A549 (cell line): ENCODE measurements around the gene RYR1. TPM values are rescaled to one million over a fixed set of nuclear protein-coding genes. Genes with fewer than 3 reads are reported as not detected.

Source experiments
- ATAC-seq, 2 experiments: fragments of 200-7000 bp in 1 of 2; fragments of >200 bp in 1 of 2; cut with Nextera tagmentation in 1 of 2; cut with Tn5 transposase in 1 of 2; 3 replicates each; pipeline versions ENCODE4 v1.8.0 to v1.9.1; 2018 to 2020; ENCODE audit warnings: mild to moderate bottlenecking in 1 of 2, moderate library complexity in 1 of 2
- CTCF ChIA-PET: fragments of 300-600 bp; sonication (Branson Sonifier 250); formaldehyde crosslinking; extraction: SDS; loops from one replicate; lab custom pipeline; 2021; ENCODE audit warnings: antibody characterized with exemption, inconsistent platforms; lab: Yijun Ruan, JAX
- POLR2A ChIA-PET: fragments of 350-600 bp; formaldehyde crosslinking; extraction: SDS; loops from one replicate; lab custom pipeline; 2021; ENCODE audit warnings: antibody characterized with exemption, inconsistent platforms; lab: Yijun Ruan, JAX
- DNase-seq, 2 experiments: peaks; one replicate each; pipeline versions ENCODE4 v3.0.0 to v3.0.0-alpha.2; 2011 to 2016; ENCODE audit warnings: low read depth in 1 of 2, low spot score in 1 of 2
- FAIRE-seq: peaks from 2 replicates; lab custom pipeline; 2011; peaks lifted over from hg19 to GRCh38; lab: Jason Lieb, UNC
- H3K27ac ChIP-seq, 2 experiments: fragments of >200 bp; sonication (Bioruptor Twin); formaldehyde crosslinking; 3 replicates each; pipeline ENCODE4 v1.5.1; 2016 to 2017
- H3K4me1 ChIP-seq: fragments of >200 bp; sonication (Bioruptor Twin); formaldehyde crosslinking; 3 replicates; pipeline ENCODE4 v1.6.1; 2016
- H3K4me2 ChIP-seq: fragments of >200 bp; sonication (Bioruptor Twin); formaldehyde crosslinking; 3 replicates; pipeline ENCODE4 v1.6.1; 2016
- H3K4me3 ChIP-seq: fragments of >200 bp; sonication (Bioruptor Twin); formaldehyde crosslinking; 3 replicates; pipeline ENCODE4 v1.5.1; 2016
- H3K9me3 ChIP-seq: fragments of >200 bp; sonication (Bioruptor Twin); formaldehyde crosslinking; 3 replicates; pipeline ENCODE4 v1.6.1; 2016
- CBX2 ChIP-seq: fragments of 200-600 bp; sonication (generic); IDR thresholded peaks from 2 replicates; pipeline ENCODE4 v1.6.1; 2016; ENCODE audit warnings: low read depth, mild to moderate bottlenecking, borderline replicate concordance
- CBX8 ChIP-seq: fragments of 200-600 bp; sonication (generic); IDR thresholded peaks from 2 replicates; pipeline ENCODE4 v1.6.1; 2016
- CTCF ChIP-seq: fragments of >200 bp; sonication (Bioruptor Twin); formaldehyde crosslinking; IDR thresholded peaks from 3 replicates; pipeline ENCODE4 v1.5.1; 2016
- EHF ChIP-seq: fragments of 250-450 bp; sonication (Bioruptor Pico); IDR thresholded peaks from 2 replicates; pipeline ENCODE4 v1.5.0; 2020; ENCODE audit warnings: mild to moderate bottlenecking
- EHMT2 ChIP-seq: fragments of 200-600 bp; sonication (generic); IDR thresholded peaks from 2 replicates; pipeline ENCODE4 v1.6.1; 2016; ENCODE audit warnings: antibody characterized with exemption, low read depth, mild to moderate bottlenecking, moderate library complexity
- FOSB ChIP-seq: fragments of 250-450 bp; sonication (Bioruptor Pico); IDR thresholded peaks from 2 replicates; pipeline ENCODE4 v1.5.0; 2020; ENCODE audit warnings: mild to moderate bottlenecking, moderate library complexity
- GATA3 ChIP-seq: IDR thresholded peaks from 2 replicates; pipeline ENCODE4 v1.6.1; 2012; ENCODE audit warnings: borderline replicate concordance
- HDAC2 ChIP-seq: fragments of 200-600 bp; sonication (generic); IDR thresholded peaks from 2 replicates; pipeline ENCODE4 v1.6.1; 2016
- JUN ChIP-seq, 2 experiments: fragments of >200 bp; sonication (Bioruptor Twin); formaldehyde crosslinking; IDR thresholded peaks; 2 replicates in 1 of 2; 3 replicates in 1 of 2; pipeline ENCODE4 v1.6.1; 2016 to 2017
- KDM1A ChIP-seq: fragments of 200-600 bp; sonication (generic); IDR thresholded peaks from 2 replicates; pipeline ENCODE4 v1.6.1; 2016; ENCODE audit warnings: low read depth, mild to moderate bottlenecking
- KDM5A ChIP-seq: fragments of 200-600 bp; sonication (generic); IDR thresholded peaks from 2 replicates; pipeline ENCODE4 v1.6.1; 2016; ENCODE audit warnings: antibody characterized with exemption, mild to moderate bottlenecking
- MAFK ChIP-seq: fragments of 450-650 bp; IDR thresholded peaks from 2 replicates; pipeline ENCODE4 v1.6.1; 2014; ENCODE audit not compliant: partially characterized antibody
- NFE2L2 ChIP-seq: fragments of 150-350 bp; conservative IDR thresholded peaks from 2 replicates; pipeline ENCODE4 v1.6.1; 2014; ENCODE audit warnings: low read length
- NR3C1 ChIP-seq: fragments of >200 bp; sonication (Bioruptor Twin); formaldehyde crosslinking; IDR thresholded peaks from 3 replicates; pipeline ENCODE4 v1.6.1; 2017
- POLR2A ChIP-seq: IDR thresholded peaks from 2 replicates; pipeline ENCODE4 v1.6.1; 2012; ENCODE audit warnings: mild to moderate bottlenecking, low read length
- TFCP2L1 ChIP-seq: fragments of 250-450 bp; sonication (Bioruptor Pico); IDR thresholded peaks from 2 replicates; pipeline ENCODE4 v1.5.0; 2021; ENCODE audit warnings: mild to moderate bottlenecking
- USF2 ChIP-seq: fragments of 450-650 bp; IDR thresholded peaks from 2 replicates; pipeline ENCODE4 v1.6.1; 2014; ENCODE audit warnings: antibody characterized with exemption
- ZC3H11A ChIP-seq: fragments of 450-650 bp; IDR thresholded peaks from 2 replicates; pipeline ENCODE4 v1.6.1; 2014; ENCODE audit warnings: antibody characterized with exemption, mild to moderate bottlenecking
- ZFP36 ChIP-seq: fragments of 450-650 bp; IDR thresholded peaks from 2 replicates; pipeline ENCODE4 v1.6.1; 2014; ENCODE audit warnings: borderline replicate concordance; ENCODE audit not compliant: partially characterized antibody
- ZSCAN20 ChIP-seq: fragments of 250-450 bp; sonication (Bioruptor Pico); IDR thresholded peaks from 2 replicates; pipeline ENCODE4 v1.8.0; 2022; ENCODE audit warnings: mild to moderate bottlenecking, moderate library complexity
- WGBS: methylation state at CpG from one replicate; pipeline ENCODE4 v1.1.6; 2017; ENCODE audit errors: missing lambda C conversion rate; 5-methylcytosine and 5-hydroxymethylcytosine counted together
- polyA plus RNA-seq, 4 experiments: library from polyadenylated mRNA; depleted of rRNA in 3 of 4; stranded (reverse); fragments of >200 nt; fragmentation: RNase III in 1 of 4; extraction: RNeasy Plus Mini Kit Qiagen cat#74134 plus additional on column Dnase treatment in 1 of 4; gene quantifications; 2 replicates in 3 of 4; 3 replicates in 1 of 4; pipeline ENCODE4 v1.2.3, GENCODE V29; 2011 to 2017
- TF ChIP-seq, protein P1 (sequence below): fragments of 200-600 bp; sonication (generic); IDR thresholded peaks from 2 replicates; pipeline ENCODE4 v1.6.1; 2016; ENCODE audit warnings: antibody characterized with exemption, mild to moderate bottlenecking, moderate library complexity

The RYR1 gene
- polyA plus RNA-seq, 2 of the 4 experiments (the other 2 are of a cell fraction) = 1.4 to 3.1 TPM

DNA sequence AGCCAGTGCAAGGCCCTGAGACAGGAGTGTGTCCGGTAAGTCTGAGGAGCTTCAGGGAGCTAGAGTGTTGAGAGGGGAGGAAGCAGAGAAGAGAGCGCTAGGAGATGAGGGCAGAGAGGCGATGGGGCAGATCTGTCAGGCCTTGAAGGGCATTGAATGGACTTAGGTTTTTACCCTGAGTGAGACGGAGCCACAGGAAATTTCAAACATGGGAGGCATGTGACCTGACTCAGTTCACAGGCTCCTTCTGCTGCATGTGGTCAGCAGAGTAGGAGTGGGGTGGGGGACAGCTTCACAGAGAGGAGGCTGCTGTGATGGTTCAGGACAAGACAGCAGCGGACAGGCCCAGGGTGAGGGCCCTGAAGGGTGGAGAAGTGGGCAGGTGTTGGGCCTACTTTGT lies 33.1 kb upstream of the RYR1 start:
- H3K4me1 ChIP-seq = peaks cover 10% of the 10 kb centered on the region
- H3K4me3 ChIP-seq = no peak overlapping the region
- H3K27ac ChIP-seq = no peak overlapping the region
- 85% methylated on average over 5 of the region's 5 CpGs for WGBS
- no peak overlapping the region for H3K4me2 ChIP-seq
- FAIRE-seq (no peak), ATAC-seq (no peak), DNase-seq (no peak)
- TF ChIP-seq EHMT2 (no peak), POLR2A (0 out of 2 replicates have a peak, but pooled peaks have one; percentile 7), NFE2L2 (no peak), MAFK (no peak), KDM1A (no peak)
- ChIA-PET POLR2A (interaction anchor here (0.6 to 1.5 kb wide), 5 partner anchors 10 to 361 kb away, joined by 3 to 8 read pairs (median 3); partner anchors contain the start of genes EIF3K, GGN, PSMD8 and SPRED3), CTCF (interaction anchor here (0.7 to 14.1 kb wide), 18 partner anchors 8 to 600 kb away, joined by 3 to 254 read pairs (median 4); partner anchors contain the start of genes CATSPERG, GGN, MRPS12 and SARS2)
- no peaks in the 10 kb centered on the region for H3K9me3 ChIP-seq

- ChIA-PET POLR2A (interaction anchor here (0.6 to 1.0 kb wide), 2 partner anchors 12 to 361 kb away, joined by 3 read pairs; partner anchors contain the start of gene SPRED3), CTCF (interaction anchor here (1.3 to 14.1 kb wide), 11 partner anchors 12 to 530 kb away, joined by 3 to 254 read pairs (median 65); partner anchors contain the start of genes GGN, MRPS12, PSMD8 and RASGRP4)
- Histone ChIP-seq H3K4me3 (no peak overlapping the region), H3K9me3 (no peaks in the 10 kb centered on the region), H3K4me2 (no peak overlapping the region), H3K27ac (no peak overlapping the region), H3K4me1 (peaks cover 10% of the 10 kb centered on the region)
- DNase-seq (peak in 1 of 2 experiments; percentile 69), ATAC-seq (no peak), FAIRE-seq (peak; percentile 28)
- no peak for TF ChIP-seq FOSB (CRISPR knock-in tag)
- no peak for TF ChIP-seq CBX2
- TF ChIP-seq GATA3 = peak; percentile 35; the same call in 1 of the 2 replicates
- no peak for TF ChIP-seq CBX8
- TF ChIP-seq ZSCAN20 = no peak
- WGBS = 60% methylated on average over 3 of the region's 3 CpGs
Observed at GRCh38 chr19:38401148-38401547, 32.3 kb upstream of the RYR1 start.

DNA sequence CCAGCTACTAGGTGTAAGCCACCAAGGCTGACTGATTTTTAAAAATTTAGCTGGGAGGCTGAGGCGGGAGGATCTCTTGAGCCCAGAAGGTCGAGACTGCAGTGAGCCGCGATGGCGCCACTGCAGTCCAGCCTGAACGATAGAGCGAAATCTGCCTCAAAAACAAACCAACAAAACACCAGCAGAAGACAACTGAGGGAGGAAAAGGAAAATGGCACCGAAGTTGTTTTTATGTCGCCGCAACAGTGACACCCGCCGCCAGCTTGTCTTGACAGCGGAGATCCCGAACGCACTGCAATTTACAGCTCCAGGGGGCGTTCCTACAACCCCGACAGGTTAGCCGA lies 30.9 kb upstream of the RYR1 start:
- Histone ChIP-seq H3K9me3 (no peaks in the 10 kb centered on the region), H3K4me3 (peak overlapping the region; percentile 66), H3K4me1 (peaks cover 10% of the 10 kb centered on the region), H3K4me2 (peak overlapping the region; percentile 85), H3K27ac (peak overlapping the region in 1 of 2 experiments; percentile 27; a peak in 2 of 6 replicates)
- TF ChIP-seq TFCP2L1 (CRISPR knock-in tag) (0 out of 2 replicates have a peak, but pooled peaks have one; percentile 25), CTCF (no peak), EHMT2 (0 out of 2 replicates have a peak, but pooled peaks have one; percentile 30)
- FAIRE-seq = no peak
- ChIA-PET CTCF (interaction anchor here (0.6 to 14.1 kb wide), 147 partner anchors 11 to 1140 kb away, joined by 3 to 254 read pairs (median 5); partner anchors contain the start of genes ACTN4, CCER2, ECH1 and EIF3K), POLR2A (interaction anchor here (0.5 to 2.4 kb wide), 18 partner anchors 8 to 527 kb away, joined by 3 to 30 read pairs (median 4); partner anchors contain the start of genes ACTN4, C19orf33, EIF3K and GGN)
- ATAC-seq = peak in 1 of 2 experiments; percentile 38; a peak in 3 of 6 replicates
- 9% methylated on average over 18 of the region's 18 CpGs for WGBS
- no peak for DNase-seq

- 2% methylated on average over 49 of the region's 82 CpGs for WGBS
- Histone ChIP-seq H3K4me3 (peak within 1 kb of the TSS; percentile 66), H3K9me3 (no peaks in the 10 kb centered on the region), H3K4me1 (peaks cover 10% of the 10 kb centered on the region), H3K27ac (peak within 1 kb of the TSS; percentile 80 to 89), H3K4me2 (peak within 1 kb of the TSS; percentile 87)
- DNase-seq (peak; percentile 99 to 100), ATAC-seq (peak; percentile 93 to 98), FAIRE-seq (peak; percentile 68)
- ChIA-PET POLR2A (interaction anchor here (0.6 to 2.4 kb wide), 18 partner anchors 9 to 1033 kb away, joined by 3 to 30 read pairs (median 4); partner anchors contain the start of genes ACTN4, C19orf33, EIF3K and GGN), CTCF (interaction anchor here (0.6 to 14.1 kb wide), 161 partner anchors 11 to 1139 kb away, joined by 3 to 254 read pairs (median 5); partner anchors contain the start of genes ACTN4, CCER2, ECH1 and EIF3K)
- no peak for TF ChIP-seq ZFP36
- no peak for TF ChIP-seq KDM5A
- peak; percentile 35 to 75; a peak in 2 of 5 replicates for TF ChIP-seq JUN (IDR thresholded peaks at IDR 0.05)
- TF ChIP-seq USF2 = peak; percentile 2; the same call in 1 of the 2 replicates
- TF ChIP-seq ZC3H11A = no peak
- peak; percentile 53; the same call in 1 of the 2 replicates for TF ChIP-seq HDAC2
- no peak for TF ChIP-seq EHMT2
- TF ChIP-seq NR3C1 = no peak
- TF ChIP-seq EHF (CRISPR knock-in tag) = no peak; the same call in 1 of the 2 replicates
- TF ChIP-seq, protein P1, sequence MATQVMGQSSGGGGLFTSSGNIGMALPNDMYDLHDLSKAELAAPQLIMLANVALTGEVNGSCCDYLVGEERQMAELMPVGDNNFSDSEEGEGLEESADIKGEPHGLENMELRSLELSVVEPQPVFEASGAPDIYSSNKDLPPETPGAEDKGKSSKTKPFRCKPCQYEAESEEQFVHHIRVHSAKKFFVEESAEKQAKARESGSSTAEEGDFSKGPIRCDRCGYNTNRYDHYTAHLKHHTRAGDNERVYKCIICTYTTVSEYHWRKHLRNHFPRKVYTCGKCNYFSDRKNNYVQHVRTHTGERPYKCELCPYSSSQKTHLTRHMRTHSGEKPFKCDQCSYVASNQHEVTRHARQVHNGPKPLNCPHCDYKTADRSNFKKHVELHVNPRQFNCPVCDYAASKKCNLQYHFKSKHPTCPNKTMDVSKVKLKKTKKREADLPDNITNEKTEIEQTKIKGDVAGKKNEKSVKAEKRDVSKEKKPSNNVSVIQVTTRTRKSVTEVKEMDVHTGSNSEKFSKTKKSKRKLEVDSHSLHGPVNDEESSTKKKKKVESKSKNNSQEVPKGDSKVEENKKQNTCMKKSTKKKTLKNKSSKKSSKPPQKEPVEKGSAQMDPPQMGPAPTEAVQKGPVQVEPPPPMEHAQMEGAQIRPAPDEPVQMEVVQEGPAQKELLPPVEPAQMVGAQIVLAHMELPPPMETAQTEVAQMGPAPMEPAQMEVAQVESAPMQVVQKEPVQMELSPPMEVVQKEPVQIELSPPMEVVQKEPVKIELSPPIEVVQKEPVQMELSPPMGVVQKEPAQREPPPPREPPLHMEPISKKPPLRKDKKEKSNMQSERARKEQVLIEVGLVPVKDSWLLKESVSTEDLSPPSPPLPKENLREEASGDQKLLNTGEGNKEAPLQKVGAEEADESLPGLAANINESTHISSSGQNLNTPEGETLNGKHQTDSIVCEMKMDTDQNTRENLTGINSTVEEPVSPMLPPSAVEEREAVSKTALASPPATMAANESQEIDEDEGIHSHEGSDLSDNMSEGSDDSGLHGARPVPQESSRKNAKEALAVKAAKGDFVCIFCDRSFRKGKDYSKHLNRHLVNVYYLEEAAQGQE = no peak
Observed at GRCh38 chr19:38402967-38403674, 30.4 kb upstream of the RYR1 start, which contains the start of gene FAM98C. FAM98C (plus strand) TSS chr19:38403093; CDS start chr19:38403154, 61 bp downstream.
